Measurements from ENCODE around the gene HOXD11.

- TF ChIP-seq NKX3-1 (CRISPR knock-in tag; IDR thresholded peaks at IDR 0.05) = no peak
- TF ChIP-seq ZNF792 (CRISPR knock-in tag; IDR thresholded peaks at IDR 0.05) = no peak
- TF ChIP-seq RELA (CRISPR knock-in tag; IDR thresholded peaks at IDR 0.05) = no peak
- TF ChIP-seq STAT5B (CRISPR knock-in tag; IDR thresholded peaks at IDR 0.05) = no peak
- no peak for TF ChIP-seq GMEB1 (CRISPR knock-in tag; IDR thresholded peaks at IDR 0.05; ENCODE audit: borderline replicate concordance)
- no peak for TF ChIP-seq THAP7 (CRISPR knock-in tag; IDR thresholded peaks at IDR 0.05)
- no peak for TF ChIP-seq ZNF124 (CRISPR knock-in tag; IDR thresholded peaks at IDR 0.05)
- no peak for TF ChIP-seq ZBTB44 (CRISPR knock-in tag; IDR thresholded peaks at IDR 0.05)
- no peak for TF ChIP-seq ATF7 (IDR thresholded peaks at IDR 0.05)
- TF ChIP-seq ATF7 (CRISPR knock-in tag; IDR thresholded peaks at IDR 0.05) = no peak
Observed at GRCh38 chr2:176093145-176093897, 13.8 kb upstream of the HOXD11 start.
